Endodermal cell (in vitro differentiated cells): ENCODE results near the gene GTF3C1. TPM values are rescaled to one million over a fixed set of nuclear protein-coding genes. Genes with fewer than 3 reads are reported as not detected.

Experiments
- DNase-seq: peaks from one replicate; pipeline ENCODE4 v3.0.0-alpha.2; 2017
- H3K27ac ChIP-seq: 2 replicates; pipeline ENCODE4 v1.5.1; 2013; ENCODE audit warnings: mild to moderate bottlenecking, low read depth, low read length, moderate library complexity
- H3K27me3 ChIP-seq: 2 replicates; pipeline ENCODE4 v1.6.1; 2013; ENCODE audit warnings: mild to moderate bottlenecking, low read length, moderate library complexity; ENCODE audit not compliant: insufficient read depth, control insufficient read depth, poor library complexity, severe bottlenecking
- H3K36me3 ChIP-seq: 2 replicates; pipeline ENCODE4 v1.7.0; 2013; ENCODE audit warnings: mild to moderate bottlenecking, low read length, moderate library complexity; ENCODE audit not compliant: control insufficient read depth, insufficient read depth
- H3K4me1 ChIP-seq: one replicate; pipeline ENCODE4 v1.7.0; 2013; ENCODE audit warnings: low read length; ENCODE audit not compliant: control insufficient read depth, insufficient read depth
- H3K4me3 ChIP-seq: 2 replicates; pipeline ENCODE4 v1.5.1; 2013; ENCODE audit warnings: mild to moderate bottlenecking, low read length, moderate library complexity
- H3K9ac ChIP-seq: 2 replicates; pipeline ENCODE4 v1.6.1; 2013; ENCODE audit warnings: mild to moderate bottlenecking, low read length, moderate library complexity; ENCODE audit not compliant: poor library complexity, severe bottlenecking; ENCODE audit errors: extremely low read depth
- H3K9me3 ChIP-seq: 2 replicates; pipeline ENCODE4 v1.6.1; 2013; ENCODE audit warnings: mild to moderate bottlenecking, low read length, moderate library complexity; ENCODE audit not compliant: control insufficient read depth
- H3K27ac Mint-ChIP-seq: 2 replicates; pipeline ENCODE4 v1.8.0; 2020; ENCODE audit warnings: mixed read lengths
- H3K27me3 Mint-ChIP-seq: 2 replicates; pipeline ENCODE4 v1.8.0; 2021; ENCODE audit warnings: mild to moderate bottlenecking, mixed read lengths; ENCODE audit not compliant: insufficient read depth
- H3K36me3 Mint-ChIP-seq: 2 replicates; pipeline ENCODE4 v1.8.0; 2020; ENCODE audit warnings: low read depth, mixed read lengths
- H3K4me1 Mint-ChIP-seq: 2 replicates; pipeline ENCODE4 v1.8.0; 2020; ENCODE audit warnings: mixed read lengths
- H3K4me3 Mint-ChIP-seq: 2 replicates; pipeline ENCODE4 v1.8.0; 2020; ENCODE audit warnings: mild to moderate bottlenecking, moderate library complexity, mixed read lengths
- H3K9me3 Mint-ChIP-seq: 2 replicates; pipeline ENCODE4 v1.8.0; 2020; ENCODE audit warnings: mild to moderate bottlenecking, mixed read lengths
- CTCF ChIP-seq: fragments of 200-600 bp; sonication (generic); conservative IDR thresholded peaks from 2 replicates; pipeline ENCODE4 v1.5.0; 2021; ENCODE audit warnings: antibody characterized with exemption, mild to moderate bottlenecking
- WGBS, 2 experiments: methylation state at CpG; one replicate each; pipeline versions ENCODE4 v1.1.5 to v1.1.7; 2013; ENCODE audit warnings: missing lambda C conversion rate in 2 of 2, mixed read lengths in 1 of 2; ENCODE audit not compliant: insufficient coverage in 1 of 2, insufficient read length in 1 of 2; 5-methylcytosine and 5-hydroxymethylcytosine counted together
- total RNA-seq, 2 donors: library from RNA; stranded (reverse); fragmentation: NEBNext Ultra II Directional in 1 of 2; extraction: Animal tissue kit (Norgen Biotek cat#: 25700) in 1 of 2; gene quantifications; 2 replicates in 1 of 2; 3 replicates in 1 of 2; pipeline ENCODE4 v1.2.1, GENCODE V29; 2021

The GTF3C1 gene
- total RNA-seq, 2 donors from 2014 or later: 138 TPM

DNA sequence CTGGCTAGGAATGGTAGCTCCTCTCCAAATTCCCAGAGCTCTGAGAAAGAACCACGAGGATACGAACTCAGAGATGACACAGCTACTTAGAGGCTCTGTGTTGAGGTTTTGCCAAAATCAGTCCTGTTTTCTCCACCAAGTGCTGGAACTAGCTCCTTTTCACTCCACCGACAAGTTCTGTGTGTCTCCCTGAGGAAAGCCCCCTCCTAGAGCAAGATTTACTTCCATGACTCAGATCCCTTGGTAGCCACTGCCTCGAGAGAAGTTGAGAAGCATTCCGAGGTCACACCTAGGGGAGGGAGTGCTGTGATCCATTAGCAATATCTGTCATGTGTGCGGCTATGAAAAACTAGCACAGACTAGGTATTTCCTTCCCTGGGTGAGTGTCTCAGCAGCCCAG is 117.2 kb downstream of the GTF3C1 start:
- H3K27ac Mint-ChIP-seq: peak overlapping the region; percentile 4
- no peak for TF ChIP-seq CTCF
- Histone ChIP-seq H3K4me3 (no peak overlapping the region), H3K36me3 (no peaks in the 10 kb centered on the region), H3K27ac (no peak overlapping the region), H3K27me3 (no peaks in the 10 kb centered on the region), H3K9me3 (no peaks in the 10 kb centered on the region), H3K4me1 (no peaks in the 10 kb centered on the region), H3K9ac (no peak overlapping the region)
- WGBS, 2 experiments: 67 to 74% methylated on average over 6 of the region's 6 CpGs
- H3K27me3 Mint-ChIP-seq: no peaks in the 10 kb centered on the region
- peaks cover 1% of the 10 kb centered on the region for H3K9me3 Mint-ChIP-seq
- H3K4me1 Mint-ChIP-seq: no peaks in the 10 kb centered on the region
- H3K4me3 Mint-ChIP-seq: no peak overlapping the region
- DNase-seq: no peak
- H3K36me3 Mint-ChIP-seq: no peaks in the 10 kb centered on the region

- Mint-ChIP-seq H3K9me3 (peaks cover 1% of the 10 kb centered on the region), H3K4me3 (no peak overlapping the region), H3K36me3 (no peaks in the 10 kb centered on the region), H3K4me1 (no peaks in the 10 kb centered on the region), H3K27ac (no peak overlapping the region), H3K27me3 (no peaks in the 10 kb centered on the region)
- H3K27me3 ChIP-seq: no peaks in the 10 kb centered on the region
- no peak overlapping the region for H3K27ac ChIP-seq
- H3K4me1 ChIP-seq: no peaks in the 10 kb centered on the region
- no peaks in the 10 kb centered on the region for H3K9me3 ChIP-seq
- no peak overlapping the region for H3K9ac ChIP-seq
- no peak for TF ChIP-seq CTCF
- no peak for DNase-seq
- H3K36me3 ChIP-seq: no peaks in the 10 kb centered on the region
- H3K4me3 ChIP-seq: no peak overlapping the region
- WGBS, 2 experiments: 82 to 83% methylated on average over 9 to 15 of the region's 15 CpGs
Measured at GRCh38 chr16:27431773-27432532, 117.8 kb downstream of the GTF3C1 start.

GRCh38 chr16:27430923-27431484 is 118.7 kb downstream of the GTF3C1 start:
- no peak for TF ChIP-seq CTCF
- 87 to 97% methylated on average over 8 to 10 of the region's 10 CpGs for WGBS, 2 experiments
- Histone ChIP-seq H3K36me3 (no peaks in the 10 kb centered on the region), H3K27ac (no peak overlapping the region), H3K27me3 (no peaks in the 10 kb centered on the region), H3K9me3 (no peaks in the 10 kb centered on the region), H3K4me1 (no peaks in the 10 kb centered on the region), H3K9ac (no peak overlapping the region), H3K4me3 (no peak overlapping the region)
- DNase-seq: no peak
- no peaks in the 10 kb centered on the region for H3K4me1 Mint-ChIP-seq
- H3K36me3 Mint-ChIP-seq: no peaks in the 10 kb centered on the region
- peaks cover 1% of the 10 kb centered on the region for H3K27me3 Mint-ChIP-seq
- H3K4me3 Mint-ChIP-seq: no peak overlapping the region
- peaks cover 1% of the 10 kb centered on the region for H3K9me3 Mint-ChIP-seq
- H3K27ac Mint-ChIP-seq: no peak overlapping the region
